Epithelial cell of proximal tubule (primary cell): ENCODE measurements around the gene BOC. TPM values are rescaled to one million over a fixed set of nuclear protein-coding genes. Genes with fewer than 3 reads are reported as not detected.

Source experiments
- DNase-seq: peaks from one replicate; pipeline ENCODE4 v3.0.0-alpha.2; 2011; ENCODE audit warnings: low read depth
- H3K4me3 ChIP-seq: 2 replicates; pipeline ENCODE4 v1.5.1; 2011; ENCODE audit warnings: low read depth, mild to moderate bottlenecking, low read length
- total RNA-seq: library from RNA; depleted of rRNA; stranded (reverse); fragments of >200 nt; gene quantifications from 2 replicates; pipeline ENCODE4 v1.2.3, GENCODE V29; 2015
- TF ChIP-seq, protein P1 (sequence below): conservative IDR thresholded peaks from 2 replicates; pipeline ENCODE4 v1.5.1; 2012; ENCODE audit warnings: low read depth, mild to moderate bottlenecking, low read length

Gene BOC
- total RNA-seq, 1 donor from 2014 or later = 3.5 TPM

DNA sequence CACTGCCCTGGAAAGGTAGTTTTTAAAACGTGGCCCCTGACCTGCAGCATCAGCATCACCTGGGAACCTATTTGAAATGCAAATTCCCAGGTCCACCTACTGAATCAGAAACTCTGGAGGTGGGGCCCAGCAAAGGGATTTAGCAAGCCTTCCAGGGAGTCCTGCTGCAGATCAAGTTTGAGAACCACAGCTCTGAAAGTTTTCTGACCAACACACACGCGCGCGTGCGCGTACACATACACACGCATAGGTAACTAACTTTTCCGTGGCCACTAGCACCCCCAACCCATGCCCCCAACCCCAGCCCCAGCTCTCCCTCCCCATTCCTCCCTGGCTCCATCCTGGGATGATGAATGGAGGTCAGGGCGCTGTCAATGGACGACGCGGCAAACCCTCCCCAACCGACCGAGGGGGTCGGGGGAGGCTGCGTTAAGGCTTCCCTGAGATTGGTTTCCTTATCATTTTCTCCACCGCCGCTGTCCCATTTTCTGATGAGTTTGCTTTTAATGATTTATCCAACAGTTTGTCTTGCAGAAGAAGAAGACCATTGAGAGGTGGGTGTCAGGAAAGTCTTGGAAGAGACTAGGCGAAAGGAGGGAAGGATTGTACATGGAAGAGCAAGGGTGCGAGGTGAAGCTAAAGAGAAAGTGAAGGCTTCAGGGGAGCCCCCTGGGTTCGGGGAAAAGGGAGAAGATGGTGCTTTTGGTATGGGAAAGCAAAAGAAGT is 590 bp upstream of the BOC start:
- TF ChIP-seq, protein P1, sequence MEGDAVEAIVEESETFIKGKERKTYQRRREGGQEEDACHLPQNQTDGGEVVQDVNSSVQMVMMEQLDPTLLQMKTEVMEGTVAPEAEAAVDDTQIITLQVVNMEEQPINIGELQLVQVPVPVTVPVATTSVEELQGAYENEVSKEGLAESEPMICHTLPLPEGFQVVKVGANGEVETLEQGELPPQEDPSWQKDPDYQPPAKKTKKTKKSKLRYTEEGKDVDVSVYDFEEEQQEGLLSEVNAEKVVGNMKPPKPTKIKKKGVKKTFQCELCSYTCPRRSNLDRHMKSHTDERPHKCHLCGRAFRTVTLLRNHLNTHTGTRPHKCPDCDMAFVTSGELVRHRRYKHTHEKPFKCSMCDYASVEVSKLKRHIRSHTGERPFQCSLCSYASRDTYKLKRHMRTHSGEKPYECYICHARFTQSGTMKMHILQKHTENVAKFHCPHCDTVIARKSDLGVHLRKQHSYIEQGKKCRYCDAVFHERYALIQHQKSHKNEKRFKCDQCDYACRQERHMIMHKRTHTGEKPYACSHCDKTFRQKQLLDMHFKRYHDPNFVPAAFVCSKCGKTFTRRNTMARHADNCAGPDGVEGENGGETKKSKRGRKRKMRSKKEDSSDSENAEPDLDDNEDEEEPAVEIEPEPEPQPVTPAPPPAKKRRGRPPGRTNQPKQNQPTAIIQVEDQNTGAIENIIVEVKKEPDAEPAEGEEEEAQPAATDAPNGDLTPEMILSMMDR = no peak
- DNase-seq = no peak
- H3K4me3 ChIP-seq = peak overlapping the region; percentile 68

DNA sequence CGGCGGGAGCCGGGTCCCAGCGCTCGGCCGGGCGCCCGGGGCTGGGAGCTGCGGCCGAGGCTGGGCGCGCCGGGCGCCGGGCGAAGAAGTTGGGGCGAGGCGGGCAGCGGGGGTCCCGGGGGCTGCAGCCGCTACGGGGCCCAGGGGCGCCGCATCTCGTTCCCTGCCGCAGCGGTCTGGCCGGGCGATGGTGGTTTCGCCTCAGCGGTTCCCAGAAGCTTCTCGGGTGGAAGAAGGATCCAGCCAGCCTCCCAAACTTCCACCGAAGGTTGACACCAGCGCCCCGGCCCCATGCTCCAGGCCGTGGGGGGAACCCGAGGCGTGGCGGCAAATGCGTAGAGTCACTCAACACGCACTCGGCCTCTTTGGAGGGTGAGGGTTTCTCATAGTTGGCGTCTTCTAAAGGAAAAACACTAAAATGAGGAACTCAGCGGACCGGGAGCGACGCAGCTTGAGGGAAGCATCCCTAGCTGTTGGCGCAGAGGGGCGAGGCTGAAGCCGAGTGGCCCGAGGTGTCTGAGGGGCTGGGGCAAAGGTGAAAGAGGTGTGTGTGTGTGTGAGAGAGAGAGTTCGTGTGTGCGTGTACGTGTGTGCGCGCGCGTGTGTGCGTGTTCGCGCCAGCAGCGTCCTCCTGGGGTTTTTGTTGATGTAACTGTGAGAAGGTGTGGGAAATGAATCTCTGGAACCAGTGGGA is 940 bp downstream of the BOC start:
- DNase-seq = no peak
- H3K4me3 ChIP-seq = peak overlapping the region; percentile 68
- TF ChIP-seq, protein P1 = no peak

GRCh38 chr3:113212844-113213375 is 1.6 kb downstream of the BOC start:
- DNase-seq = no peak
- H3K4me3 ChIP-seq = peak overlapping the region; percentile 68
- TF ChIP-seq, protein P1 = no peak

DNA sequence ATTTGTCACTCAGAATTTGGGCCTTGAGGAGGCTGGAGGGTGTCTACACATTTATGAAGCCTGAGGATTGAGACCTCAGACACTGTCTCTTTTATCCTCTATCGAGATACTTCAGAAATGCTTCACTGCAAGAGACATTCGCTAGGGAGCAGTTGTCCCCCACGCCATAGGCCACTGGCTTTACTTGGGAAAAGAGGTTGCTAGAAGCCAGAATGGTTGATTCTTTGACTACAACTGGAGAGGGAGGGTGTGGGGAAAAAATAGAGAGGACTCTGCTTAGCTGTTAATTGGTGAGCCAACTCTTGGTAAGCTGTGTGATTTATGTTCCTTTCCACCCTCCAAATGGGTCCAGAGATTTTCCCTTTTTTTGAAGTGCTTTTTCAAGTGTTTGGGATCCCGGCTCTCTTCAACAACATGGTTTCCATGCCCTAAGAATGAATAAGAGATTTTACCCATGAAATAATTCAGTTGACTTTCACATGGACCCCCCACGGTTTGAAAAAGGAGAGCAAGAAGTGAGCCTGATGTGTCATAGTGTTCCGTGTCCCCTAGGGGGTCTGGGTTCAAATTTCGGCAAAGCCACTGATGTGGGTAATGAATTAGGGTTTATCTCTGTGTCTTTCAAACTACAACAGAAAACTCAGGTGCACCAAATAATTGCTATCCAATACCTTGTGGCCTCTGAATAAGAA is 2.7 kb downstream of the BOC start:
- no peak overlapping the region for H3K4me3 ChIP-seq
- no peak for DNase-seq
- TF ChIP-seq, protein P1 = no peak

DNA sequence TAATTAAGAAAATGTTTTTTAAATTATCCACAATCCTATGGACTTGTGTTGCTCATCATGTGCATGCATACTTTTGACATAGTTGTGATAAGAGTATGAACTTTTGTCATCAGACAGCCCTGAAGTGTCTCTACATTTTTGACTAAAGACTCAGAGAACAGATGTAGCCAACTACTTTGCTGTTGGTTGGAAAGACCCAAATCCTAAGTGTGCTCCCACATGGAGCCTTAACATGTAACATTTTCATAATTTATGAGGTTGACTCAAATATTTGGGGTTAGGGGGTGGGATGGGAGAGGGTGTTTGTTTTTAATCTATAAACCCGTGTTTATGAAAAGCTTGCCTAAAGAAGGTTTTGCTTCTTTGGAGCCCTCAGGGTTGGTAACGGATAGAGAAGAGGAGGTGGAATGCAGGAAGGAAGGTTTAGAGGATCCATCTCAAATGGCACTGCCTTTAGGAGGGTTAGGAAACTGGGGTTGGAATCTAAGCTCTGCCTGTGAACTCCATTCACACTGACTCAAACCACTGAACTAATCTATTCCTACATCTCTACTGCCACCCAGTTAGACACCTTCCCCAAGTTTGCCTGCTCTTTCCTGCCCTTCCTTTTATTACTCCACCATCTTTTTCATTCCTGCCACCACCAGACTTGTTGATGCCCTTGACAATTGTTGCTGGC is 3.7 kb downstream of the BOC start:
- no peak overlapping the region for H3K4me3 ChIP-seq
- TF ChIP-seq, protein P1 = no peak
- no peak for DNase-seq

- H3K4me3 ChIP-seq = no peak overlapping the region
- no peak for DNase-seq
- TF ChIP-seq, protein P1 = no peak
Observed at GRCh38 chr3:113216393-113216792, 5.0 kb downstream of the BOC start.
